Mononuclear cell (primary cell): ENCODE results near the gene CSMD2. TPM values are rescaled to one million over a fixed set of nuclear protein-coding genes. Genes with fewer than 3 reads are reported as not detected.
"Not testable (repeated sequence)": the region's sequence is repeated elsewhere in the genome, so short reads cannot be mapped to it uniquely, and the experiment has no call there.

ENCODE experiments used
- H3K27me3 ChIP-seq: 2 replicates; pipeline ENCODE4 v1.6.0; 2011; ENCODE audit warnings: low read length, control low read depth; ENCODE audit not compliant: insufficient read depth
- H3K4me1 ChIP-seq: 2 replicates; pipeline ENCODE4 v1.5.1; 2011; ENCODE audit warnings: mild to moderate bottlenecking, low read length, control low read depth; ENCODE audit not compliant: insufficient read depth
- H3K4me3 ChIP-seq: 2 replicates; pipeline ENCODE4 v1.5.1; 2011; ENCODE audit warnings: mild to moderate bottlenecking, low read length, moderate library complexity
- H3K9me3 ChIP-seq: 2 replicates; pipeline ENCODE4 v1.5.1; 2011; ENCODE audit warnings: low read depth, mild to moderate bottlenecking, control low read depth, low read length
- total RNA-seq: library from RNA; depleted of rRNA; stranded (reverse); fragments of >200 nt; gene quantifications from one replicate; pipeline ENCODE4 v1.2.3, GENCODE V29; 2012

The CSMD2 gene
- total RNA-seq, 1 donor: not detected

DNA sequence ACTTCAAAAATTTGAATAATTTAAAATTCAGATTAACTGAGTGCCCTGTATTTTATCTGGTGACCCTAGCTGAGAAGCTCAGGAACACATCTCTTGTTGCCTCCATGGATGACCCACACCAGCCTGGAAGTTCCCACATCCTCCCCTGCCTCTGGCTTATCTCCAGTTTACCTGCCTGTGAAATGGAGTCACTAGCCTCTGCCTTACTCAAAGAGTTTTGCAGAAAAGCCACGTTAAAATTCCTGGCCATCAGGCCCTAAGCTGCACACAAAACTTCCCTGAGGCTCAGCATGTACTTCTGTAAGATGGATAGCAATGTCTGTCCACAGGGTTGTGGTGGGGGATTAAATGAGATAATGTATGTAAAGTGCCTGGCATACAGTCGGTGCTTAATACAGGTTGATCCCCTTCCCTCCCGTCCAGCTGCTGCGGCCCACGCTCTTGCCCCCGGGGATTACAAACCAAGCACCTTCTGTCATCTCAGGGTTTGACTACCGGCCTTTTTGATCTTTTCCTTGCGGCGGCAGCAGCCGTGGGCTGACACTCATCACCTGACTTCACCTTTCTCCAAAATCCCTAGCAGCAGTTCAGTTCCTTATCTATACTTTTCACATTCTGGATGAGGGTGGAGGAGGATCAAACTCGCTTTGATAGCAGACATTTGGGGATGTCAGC is 136.5 kb downstream of the CSMD2 start:
- no peaks in the 10 kb centered on the region for H3K4me1 ChIP-seq
- no peak overlapping the region for H3K4me3 ChIP-seq

GRCh38 chr1:34025675-34026074 is 139.4 kb downstream of the CSMD2 start:
- Histone ChIP-seq H3K4me1 (no peaks in the 10 kb centered on the region), H3K9me3 (no peaks in the 10 kb centered on the region), H3K4me3 (no peak overlapping the region), H3K27me3 (peaks cover 2% of the 10 kb centered on the region)

More for the DNA sequence above, 136.5 kb downstream of the CSMD2 start:
- H3K9me3 ChIP-seq: no peaks in the 10 kb centered on the region
- peaks cover 2% of the 10 kb centered on the region for H3K27me3 ChIP-seq

GRCh38 chr1:34024485-34024884 is 140.5 kb downstream of the CSMD2 start:
- Histone ChIP-seq H3K9me3 (no peaks in the 10 kb centered on the region), H3K27me3 (peaks cover 2% of the 10 kb centered on the region), H3K4me3 (no peak overlapping the region), H3K4me1 (no peaks in the 10 kb centered on the region)

DNA sequence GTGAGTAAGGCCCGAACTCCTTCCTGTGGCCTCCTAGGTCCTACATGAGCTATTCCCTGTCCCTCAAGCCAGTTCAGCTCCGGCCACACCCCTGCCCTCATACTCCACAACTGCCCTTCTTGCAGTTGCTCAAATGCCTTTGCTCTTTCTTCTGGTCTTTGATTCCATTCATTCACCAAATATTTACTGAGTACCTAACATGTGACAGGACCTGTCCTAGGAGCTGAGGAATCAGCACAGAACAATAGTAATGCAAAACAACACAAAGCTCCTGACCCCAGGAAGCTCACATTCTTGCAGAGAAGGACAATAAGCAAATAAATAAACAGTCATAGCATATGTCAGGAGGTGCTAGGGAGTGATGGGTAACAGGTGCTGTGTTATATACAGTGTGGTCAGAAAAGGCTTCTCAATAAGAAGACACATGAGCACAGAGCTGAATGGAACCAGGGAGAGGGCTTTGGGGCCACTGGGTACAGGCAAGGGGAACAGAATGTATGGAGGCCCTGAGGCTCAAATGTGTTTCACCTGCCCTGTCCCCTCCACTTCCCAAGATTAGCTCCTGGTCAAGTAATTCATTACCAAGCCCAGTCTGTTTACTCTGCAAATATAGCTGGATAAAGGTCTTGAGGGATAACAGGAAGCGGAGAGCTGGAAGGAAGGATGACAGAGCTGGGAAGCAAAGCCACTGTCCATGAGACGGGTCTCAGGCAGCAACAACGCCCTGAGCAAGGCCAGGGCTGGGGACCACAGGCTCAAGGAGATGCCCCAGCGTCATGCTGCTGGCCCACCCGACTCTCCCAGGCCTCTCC is 145.1 kb downstream of the CSMD2 start:
- Histone ChIP-seq H3K27me3 (peaks cover 2% of the 10 kb centered on the region), H3K4me3 (no peak overlapping the region), H3K4me1 (no peaks in the 10 kb centered on the region), H3K9me3 (no peaks in the 10 kb centered on the region)

- no peaks in the 10 kb centered on the region for H3K9me3 ChIP-seq
- no peaks in the 10 kb centered on the region for H3K4me1 ChIP-seq
- no peaks in the 10 kb centered on the region for H3K27me3 ChIP-seq
- H3K4me3 ChIP-seq: no peak overlapping the region
These were observed 146.7 kb downstream of the CSMD2 start for GRCh38 chr1:34018285-34018684.

DNA sequence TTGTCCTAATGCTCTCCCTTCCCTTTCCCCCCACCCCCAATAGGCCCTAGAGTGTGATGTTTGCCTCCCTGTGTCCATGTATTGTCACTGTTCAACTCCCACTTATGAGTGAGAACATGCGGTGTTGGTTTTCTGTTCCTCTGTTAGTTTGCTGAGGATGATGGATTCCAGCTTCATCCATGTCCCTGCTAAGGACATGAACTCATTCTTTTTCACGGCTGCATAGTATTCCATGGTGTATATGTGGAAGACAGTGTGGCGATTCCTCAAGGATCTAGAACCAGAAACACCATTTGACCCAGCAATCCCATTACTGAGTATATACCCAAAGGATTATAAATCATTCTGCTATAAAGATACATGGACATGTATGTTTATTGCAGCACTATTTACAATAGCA is 148.7 kb downstream of the CSMD2 start:
- not testable (repeated sequence) for H3K27me3 ChIP-seq, H3K4me3 ChIP-seq, H3K9me3 ChIP-seq, H3K4me1 ChIP-seq

- Histone ChIP-seq H3K4me1 (no peaks in the 10 kb centered on the region), H3K27me3 (no peaks in the 10 kb centered on the region), H3K4me3 (no peak overlapping the region), H3K9me3 (no peaks in the 10 kb centered on the region)
These were observed 150.9 kb downstream of the CSMD2 start for GRCh38 chr1:34013958-34014737.

DNA sequence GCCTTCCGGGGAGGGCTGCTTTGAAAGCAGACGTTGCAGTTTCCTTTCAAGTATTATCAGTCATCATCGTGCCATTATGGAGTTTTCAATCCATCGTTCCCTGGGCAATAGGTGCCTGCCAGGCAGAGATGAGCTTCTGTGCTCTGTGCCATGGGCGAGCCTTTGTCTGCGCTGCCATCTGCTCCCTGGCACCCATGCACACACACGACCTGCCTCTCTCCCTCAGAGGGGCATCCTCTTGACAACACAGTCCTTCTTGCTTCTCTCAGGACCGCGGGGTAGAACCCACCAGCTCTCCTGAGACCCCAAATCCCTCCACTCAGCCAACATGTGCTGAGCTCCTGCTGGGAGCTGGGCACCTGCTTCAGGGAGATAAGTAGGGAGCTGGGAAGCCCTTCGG is 151.9 kb downstream of the CSMD2 start:
- Histone ChIP-seq H3K4me1 (no peaks in the 10 kb centered on the region), H3K9me3 (no peaks in the 10 kb centered on the region), H3K27me3 (no peaks in the 10 kb centered on the region), H3K4me3 (no peak overlapping the region)

- Histone ChIP-seq H3K27me3 (no peaks in the 10 kb centered on the region), H3K4me3 (no peak overlapping the region), H3K4me1 (no peaks in the 10 kb centered on the region), H3K9me3 (no peaks in the 10 kb centered on the region)
These were observed 155.6 kb downstream of the CSMD2 start for GRCh38 chr1:34009340-34009985.

GRCh38 chr1:34007760-34008159 is 157.3 kb downstream of the CSMD2 start:
- H3K4me1 ChIP-seq: no peaks in the 10 kb centered on the region
- H3K27me3 ChIP-seq: no peaks in the 10 kb centered on the region
- H3K4me3 ChIP-seq: no peak overlapping the region
- no peaks in the 10 kb centered on the region for H3K9me3 ChIP-seq

- no peaks in the 10 kb centered on the region for H3K27me3 ChIP-seq
- no peaks in the 10 kb centered on the region for H3K4me1 ChIP-seq
- no peak overlapping the region for H3K4me3 ChIP-seq
- no peaks in the 10 kb centered on the region for H3K9me3 ChIP-seq
These were observed 159.7 kb downstream of the CSMD2 start for GRCh38 chr1:34005309-34005708.

DNA sequence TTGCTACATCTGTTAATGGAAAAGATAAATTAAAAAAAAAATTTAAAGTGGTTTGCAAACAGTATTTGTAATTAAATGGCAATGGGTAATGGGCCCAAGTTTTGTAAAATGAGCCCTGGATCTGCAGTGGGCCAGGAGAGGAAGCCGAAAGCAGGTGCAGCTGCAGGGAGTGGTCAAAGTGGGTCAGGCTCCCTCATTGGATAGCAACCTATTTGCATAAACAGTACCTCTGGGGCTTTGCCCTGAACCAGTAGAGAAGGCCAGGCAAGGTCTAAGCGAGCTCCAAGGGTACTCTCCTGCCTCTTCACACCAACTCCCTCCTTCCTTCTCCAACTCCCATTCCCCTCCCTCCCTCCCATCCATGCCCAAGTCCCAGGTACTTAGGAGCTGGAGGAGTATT is 162.2 kb downstream of the CSMD2 start:
- Histone ChIP-seq H3K4me3 (no peak overlapping the region), H3K9me3 (no peaks in the 10 kb centered on the region), H3K4me1 (no peaks in the 10 kb centered on the region), H3K27me3 (no peaks in the 10 kb centered on the region)

GRCh38 chr1:33997127-33998036 is 167.6 kb downstream of the CSMD2 start:
- Histone ChIP-seq H3K4me3 (no peak overlapping the region), H3K9me3 (no peaks in the 10 kb centered on the region), H3K4me1 (no peaks in the 10 kb centered on the region), H3K27me3 (no peaks in the 10 kb centered on the region)

DNA sequence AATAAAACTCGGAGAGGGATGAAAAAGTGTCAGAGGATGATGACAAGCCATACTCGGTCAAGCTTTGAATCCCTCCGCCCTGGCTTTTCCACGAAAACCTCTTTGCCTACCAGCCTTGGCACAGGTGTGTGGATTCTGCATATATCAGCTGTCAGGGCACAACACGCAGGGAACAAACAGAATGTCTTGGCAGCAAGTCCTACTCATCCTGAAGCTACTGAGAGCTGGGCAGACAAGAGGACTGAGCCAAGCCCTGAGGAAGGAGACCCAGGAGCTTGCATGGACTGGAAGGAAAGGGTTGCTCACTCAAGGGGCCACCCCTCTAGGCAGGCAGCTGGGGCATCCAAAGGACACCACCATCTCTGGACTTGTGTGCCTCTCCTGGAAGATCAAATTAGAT is 168.7 kb downstream of the CSMD2 start:
- Histone ChIP-seq H3K9me3 (no peaks in the 10 kb centered on the region), H3K4me1 (no peaks in the 10 kb centered on the region), H3K4me3 (no peak overlapping the region), H3K27me3 (no peaks in the 10 kb centered on the region)
